HepG2 (cell line): ENCODE measurements around the gene RAE1. TPM values are rescaled to one million over a fixed set of nuclear protein-coding genes. Genes with fewer than 3 reads are reported as not detected.
A peak's percentile ranks its signal among the peaks of the same experiment; 100 is the strongest.

Experiments
- ATAC-seq: fragments of 200-7000 bp; cut with Tn5 transposase; 3 replicates; pipeline ENCODE4 v1.9.1; 2020; ENCODE audit warnings: mild to moderate bottlenecking, moderate library complexity
- BruUV-seq: library from RNA; stranded (reverse); fragments of 400-500 nt; replicated peaks from 2 replicates; lab custom pipeline; 2021; lab: Mats Ljungman, UMichigan
- CTCF ChIA-PET: fragments of 300-600 bp; formaldehyde crosslinking; extraction: SDS; loops from one replicate; lab custom pipeline; 2021; ENCODE audit warnings: low total read pairs, inconsistent platforms, low intra/inter-chr PET ratio; lab: Yijun Ruan, JAX
- POLR2A ChIA-PET: fragments of 350-600 bp; sonication (Branson Sonifier 250); formaldehyde crosslinking; loops from one replicate; lab custom pipeline; 2020; ENCODE audit warnings: antibody characterized with exemption, inconsistent platforms; lab: Yijun Ruan, JAX
- DNase-seq: peaks from one replicate; pipeline ENCODE4 v3.0.0-alpha.2; 2015; ENCODE audit warnings: low spot score
- FAIRE-seq: peaks from 3 replicates; lab custom pipeline; 2011; peaks lifted over from hg19 to GRCh38; lab: Jason Lieb, UNC
- H2AFZ ChIP-seq: one replicate; pipeline ENCODE4 v1.6.1; 2011; ENCODE audit warnings: low read length, inconsistent platforms
- H3K27ac ChIP-seq: fragments of 300-600 bp; 3 replicates; pipeline ENCODE4 v1.8.0; 2011; ENCODE audit warnings: mixed run types, mild to moderate bottlenecking, mixed read lengths, low read length, inconsistent platforms; ENCODE audit not compliant: insufficient read depth; ENCODE audit errors: extremely low read length
- H3K27me3 ChIP-seq, 2 experiments: fragments of 200-600 bp in 1 of 2; 2 replicates in 1 of 2; 3 replicates in 1 of 2; pipeline versions ENCODE4 v1.6.0 to v1.8.0; 2011; ENCODE audit warnings: low read length in 2 of 2, mild to moderate bottlenecking in 2 of 2, moderate library complexity in 2 of 2, inconsistent platforms in 1 of 2; ENCODE audit not compliant: insufficient read depth in 2 of 2, control insufficient read depth in 1 of 2
- H3K36me3 ChIP-seq, 2 experiments: fragments of 200-600 bp in 1 of 2; replicated peaks in 1 of 2; 2 replicates in 1 of 2; 3 replicates in 1 of 2; pipeline versions ENCODE4 v1.5.1 to v1.8.0; 2011; ENCODE audit warnings: low read length in 2 of 2, inconsistent platforms in 1 of 2; ENCODE audit not compliant: insufficient read depth in 2 of 2, control insufficient read depth in 1 of 2
- H3K4me1 ChIP-seq: 2 replicates; pipeline ENCODE4 v1.5.1; 2012; ENCODE audit warnings: low read length, inconsistent platforms; ENCODE audit not compliant: insufficient read depth
- H3K4me2 ChIP-seq: 2 replicates; pipeline ENCODE4 v1.6.0; 2011; ENCODE audit warnings: low read depth, low read length, inconsistent platforms
- H3K4me3 ChIP-seq, 3 experiments: fragments of 200-600 bp in 1 of 3; sonication (generic), shearing (Covaris generic) in 1 of 3; replicated peaks in 1 of 3; 2 replicates each; pipeline ENCODE4 v1.5.1; 2011 to 2016; ENCODE audit warnings: low read length in 3 of 3, inconsistent platforms in 2 of 3, low read depth in 2 of 3, mild to moderate bottlenecking in 2 of 3, control low read depth in 1 of 3, mixed read lengths in 1 of 3; ENCODE audit not compliant: insufficient read depth in 1 of 3
- H3K79me2 ChIP-seq: one replicate; pipeline ENCODE4 v1.6.1; 2011; ENCODE audit warnings: low read length, inconsistent platforms; ENCODE audit not compliant: insufficient read depth
- H3K9ac ChIP-seq: 2 replicates; pipeline ENCODE4 v1.6.0; 2011; ENCODE audit warnings: mild to moderate bottlenecking, low read depth, low read length, inconsistent platforms; ENCODE audit not compliant: insufficient read depth
- H3K9me3 ChIP-seq: 2 replicates; pipeline ENCODE4 v1.5.1; 2012; ENCODE audit warnings: mild to moderate bottlenecking, low read length
- H4K20me1 ChIP-seq: 2 replicates; pipeline ENCODE4 v1.6.0; 2011; ENCODE audit warnings: inconsistent platforms, mild to moderate bottlenecking, low read length, moderate library complexity; ENCODE audit not compliant: insufficient read depth
- ARNTL ChIP-seq: sonication (generic); formaldehyde crosslinking; IDR thresholded peaks from 2 replicates; pipeline ENCODE4 v1.4.0; 2020; ENCODE audit warnings: mild to moderate bottlenecking, missing genetic modification reagents
- GABPA ChIP-seq, 2 experiments: IDR thresholded peaks; 2 replicates each; pipeline ENCODE4 v1.6.1; 2011 to 2016; ENCODE audit warnings: low read depth in 2 of 2, low read length in 1 of 2, missing biosample characterization in 1 of 2, missing genetic modification characterization in 1 of 2
- KAT8 ChIP-seq: IDR thresholded peaks from 2 replicates; pipeline ENCODE4 v1.6.1; 2016; ENCODE audit warnings: missing genetic modification reagents, missing compliant biosample characterization
- POLR2AphosphoS2 ChIP-seq: IDR thresholded peaks from 2 replicates; pipeline ENCODE4 v1.6.1; 2011; ENCODE audit warnings: low read depth, low read length, improper control_type of control experiment
- SMARCC2 ChIP-seq: fragments of 450-650 bp; IDR thresholded peaks from 2 replicates; pipeline ENCODE4 v1.6.1; 2017; ENCODE audit warnings: antibody characterized with exemption, mild to moderate bottlenecking
- SP140L ChIP-seq: sonication (generic); formaldehyde crosslinking; IDR thresholded peaks from 2 replicates; pipeline ENCODE4 v1.4.0; 2020; ENCODE audit warnings: missing genetic modification reagents, borderline replicate concordance
- XBP1 ChIP-seq: sonication (generic); formaldehyde crosslinking; IDR thresholded peaks from 2 replicates; pipeline ENCODE4 v1.5.0; 2020; ENCODE audit warnings: missing genetic modification reagents
- YEATS2 ChIP-seq: sonication (generic); formaldehyde crosslinking; IDR thresholded peaks from 2 replicates; pipeline ENCODE4 v1.4.0; 2020; ENCODE audit warnings: missing genetic modification reagents, borderline replicate concordance
- ZNF407 ChIP-seq: sonication (generic); formaldehyde crosslinking; IDR thresholded peaks from one replicate; pipeline ENCODE4 v1.5.1; 2020; ENCODE audit warnings: mild to moderate bottlenecking, missing genetic modification reagents; ENCODE audit errors: not compliant biosample characterization
- WGBS: methylation state at CpG from one replicate; pipeline ENCODE4 v1.1.6; 2017; ENCODE audit warnings: low lambda C conversion rate; 5-methylcytosine and 5-hydroxymethylcytosine counted together
- in situ Hi-C: cut with HindIII; loops from 2 replicates; pipeline ENCODE4 v1.10.0; 2017; ENCODE audit warnings: low pct_unique_long_range_greater_than_20kb; ENCODE audit not compliant: extremely low pct_ligation_motif_present
- intact Hi-C: fragments of 100-400 bp; cut with micrococcal nuclease; formaldehyde crosslinking; loops from one replicate; pipeline ENCODE4 v1.10.0; 2022; ENCODE audit not compliant: unreplicated experiment
- polyA plus RNA-seq, 8 experiments: library from polyadenylated mRNA; depleted of rRNA in 3 of 8; stranded (reverse) in 7 of 8; unstranded in 1 of 8; fragments of >200 nt; fragmentation: Illumina TruSeq in 4 of 8; extraction: Trizol in 4 of 8; gene quantifications; 2 replicates each; pipeline versions ENCODE4 v1.2.1 to v1.2.3, GENCODE V29; 2011 to 2016; ENCODE audit warnings: low read depth in 4 of 8, missing spikeins in 1 of 8, mixed read lengths in 1 of 8; ENCODE audit not compliant: insufficient read depth in 1 of 8
- total RNA-seq, 5 experiments: library from RNA; depleted of rRNA; stranded (reverse); fragments of >200 nt; fragmentation: Illumina TruSeq; extraction: Trizol; gene quantifications; 2 replicates each; pipeline ENCODE4 v1.2.3, GENCODE V29; 2016; ENCODE audit warnings: low read depth in 1 of 5
- TF ChIP-seq, protein P1 (sequence below): sonication (generic); formaldehyde crosslinking; IDR thresholded peaks from 2 replicates; pipeline ENCODE4 v1.4.0; 2020; ENCODE audit warnings: missing genetic modification reagents
- TF ChIP-seq, protein P2 (sequence below): sonication (generic); formaldehyde crosslinking; IDR thresholded peaks from 2 replicates; pipeline ENCODE4 v1.9.0; 2022; ENCODE audit warnings: low read depth, missing genetic modification reagents
- TF ChIP-seq, protein P3 (sequence below): sonication (generic); formaldehyde crosslinking; IDR thresholded peaks from 2 replicates; pipeline ENCODE4 v1.4.0; 2020; ENCODE audit warnings: missing genetic modification reagents

The RAE1 gene
- total and polyA plus RNA-seq, 2 of the 13 experiments (the other 11 are each of a cell fraction or from before 2014, with no cell fraction given): 36.1 to 72.9 TPM

GRCh38 chr20:57315976-57316480 is 35.0 kb upstream of the RAE1 start (continued):
- no peak for TF ChIP-seq XBP1 (CRISPR knock-in tag)
- TF ChIP-seq ARNTL (CRISPR knock-in tag): no peak
- TF ChIP-seq GABPA (IDR thresholded peaks at IDR 0.05; ENCODE audit: low read depth, low read length): no peak
- no peak for TF ChIP-seq GABPA (CRISPR knock-in tag; IDR thresholded peaks at IDR 0.05; ENCODE audit: low read depth)
- TF ChIP-seq, protein P1, sequence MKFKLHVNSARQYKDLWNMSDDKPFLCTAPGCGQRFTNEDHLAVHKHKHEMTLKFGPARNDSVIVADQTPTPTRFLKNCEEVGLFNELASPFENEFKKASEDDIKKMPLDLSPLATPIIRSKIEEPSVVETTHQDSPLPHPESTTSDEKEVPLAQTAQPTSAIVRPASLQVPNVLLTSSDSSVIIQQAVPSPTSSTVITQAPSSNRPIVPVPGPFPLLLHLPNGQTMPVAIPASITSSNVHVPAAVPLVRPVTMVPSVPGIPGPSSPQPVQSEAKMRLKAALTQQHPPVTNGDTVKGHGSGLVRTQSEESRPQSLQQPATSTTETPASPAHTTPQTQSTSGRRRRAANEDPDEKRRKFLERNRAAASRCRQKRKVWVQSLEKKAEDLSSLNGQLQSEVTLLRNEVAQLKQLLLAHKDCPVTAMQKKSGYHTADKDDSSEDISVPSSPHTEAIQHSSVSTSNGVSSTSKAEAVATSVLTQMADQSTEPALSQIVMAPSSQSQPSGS: no peak
- TF ChIP-seq YEATS2: no peak

DNA sequence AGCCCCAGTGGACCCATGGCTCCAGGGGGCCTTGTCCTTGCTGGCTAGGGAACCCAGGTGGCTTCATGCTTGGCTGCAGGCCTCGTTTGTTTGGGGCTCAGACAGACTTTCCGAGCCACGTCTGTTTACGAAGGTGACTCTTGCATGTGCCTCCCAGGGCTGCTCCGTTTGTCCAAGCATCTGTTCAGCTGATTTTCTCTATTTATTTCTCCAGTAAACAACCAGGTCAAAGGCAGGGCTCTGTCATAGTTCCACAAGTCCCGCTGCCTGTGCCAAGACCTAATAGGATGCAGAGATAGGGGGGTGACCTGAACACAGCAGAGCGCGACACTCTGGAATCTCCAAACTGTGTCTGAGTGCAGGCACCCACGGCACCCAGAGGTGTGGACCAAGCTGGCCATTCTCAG is 34.3 kb upstream of the RAE1 start:
- no TSS peak for BruUV-seq
- peak; percentile 33; the same call in 2 of the 3 replicates for ATAC-seq
- H3K4me3 ChIP-seq: no peak overlapping the region
- H2AFZ ChIP-seq: no peak overlapping the region
- H4K20me1 ChIP-seq: no peaks in the 10 kb centered on the region
- no peaks in the 10 kb centered on the region for H3K79me2 ChIP-seq
- ChIA-PET POLR2A (no interaction called here), CTCF (no interaction called here)
- no peaks in the 10 kb centered on the region for H3K36me3 ChIP-seq
- H3K4me1 ChIP-seq: no peaks in the 10 kb centered on the region
- 39% methylated on average over 9 of the region's 9 CpGs for WGBS
- DNase-seq: no peak
- H3K27me3 ChIP-seq: peaks cover 7 to 26% of the 10 kb centered on the region in 2 experiments; a peak in 4 of 5 replicates
- in situ Hi-C loops: no loop called here
- no peak overlapping the region for H3K4me2 ChIP-seq
- intact Hi-C loops: no loop called here
- no peak overlapping the region for H3K27ac ChIP-seq
- no peak for FAIRE-seq
- H3K9me3 ChIP-seq: no peaks in the 10 kb centered on the region
- H3K9ac ChIP-seq: no peak overlapping the region
- TF ChIP-seq SMARCC2 (no peak), ZNF407 (CRISPR knock-in tag) (no peak), SP140L (no peak), POLR2AphosphoS2 (no peak), KAT8 (CRISPR knock-in tag) (no peak)
- TF ChIP-seq, protein P2, sequence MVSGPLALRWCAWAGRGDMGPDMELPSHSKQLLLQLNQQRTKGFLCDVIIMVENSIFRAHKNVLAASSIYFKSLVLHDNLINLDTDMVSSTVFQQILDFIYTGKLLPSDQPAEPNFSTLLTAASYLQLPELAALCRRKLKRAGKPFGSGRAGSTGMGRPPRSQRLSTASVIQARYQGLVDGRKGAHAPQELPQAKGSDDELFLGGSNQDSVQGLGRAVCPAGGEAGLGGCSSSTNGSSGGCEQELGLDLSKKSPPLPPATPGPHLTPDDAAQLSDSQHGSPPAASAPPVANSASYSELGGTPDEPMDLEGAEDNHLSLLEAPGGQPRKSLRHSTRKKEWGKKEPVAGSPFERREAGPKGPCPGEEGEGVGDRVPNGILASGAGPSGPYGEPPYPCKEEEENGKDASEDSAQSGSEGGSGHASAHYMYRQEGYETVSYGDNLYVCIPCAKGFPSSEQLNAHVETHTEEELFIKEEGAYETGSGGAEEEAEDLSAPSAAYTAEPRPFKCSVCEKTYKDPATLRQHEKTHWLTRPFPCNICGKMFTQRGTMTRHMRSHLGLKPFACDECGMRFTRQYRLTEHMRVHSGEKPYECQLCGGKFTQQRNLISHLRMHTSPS: no peak
- TF ChIP-seq, protein P3, sequence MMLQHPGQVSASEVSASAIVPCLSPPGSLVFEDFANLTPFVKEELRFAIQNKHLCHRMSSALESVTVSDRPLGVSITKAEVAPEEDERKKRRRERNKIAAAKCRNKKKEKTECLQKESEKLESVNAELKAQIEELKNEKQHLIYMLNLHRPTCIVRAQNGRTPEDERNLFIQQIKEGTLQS (CRISPR knock-in tag): no peak
